Measurements from ENCODE around the gene LENEP.
"Not testable (repeated sequence)": the region's sequence is repeated elsewhere in the genome, so short reads cannot be mapped to it uniquely, and the experiment has no call there.

The LENEP gene

GRCh38 chr1:154992721-154993571 is 440 bp upstream of the LENEP start:
- no peak for DNase-seq
- intact Hi-C loops (cut with DNase I) = no loop called here

- no peak for DNase-seq
- intact Hi-C loops (cut with DNase I) = no loop called here
Measured at GRCh38 chr1:154994269-154994587, 842 bp downstream of the LENEP start.

- DNase-seq = no peak
- intact Hi-C loops (cut with DNase I) = no loop called here
Measured at GRCh38 chr1:154994591-154994990, 1.2 kb downstream of the LENEP start.

GRCh38 chr1:154995301-154995983 is 2.1 kb downstream of the LENEP start:
- peak in 11 of 42 donors; percentile 28 to 76 (median 61) for DNase-seq
- intact Hi-C loops (cut with DNase I) = not testable (repeated sequence)

GRCh38 chr1:154996966-154997701 is 3.7 kb downstream of the LENEP start:
- no peak for DNase-seq
- intact Hi-C loops (cut with DNase I) = no loop called here

GRCh38 chr1:154998201-154998780 is 4.9 kb downstream of the LENEP start:
- DNase-seq = no peak

GRCh38 chr1:154998818-154999570 is 5.6 kb downstream of the LENEP start:
- DNase-seq = peak in 41 of 42 donors; percentile 52 to 89 (median 78)
- intact Hi-C loops (cut with DNase I) = no loop called here

More at GRCh38 chr1:154998201-154998780, 4.9 kb downstream of the LENEP start:
- intact Hi-C loops (cut with DNase I) = no loop called here

GRCh38 chr1:154999571-155000410 is 6.4 kb downstream of the LENEP start:
- peak in 3 of 42 donors; percentile 18 to 31 (median 26) for DNase-seq

GRCh38 chr1:155000411-155000725 is 7.0 kb downstream of the LENEP start:
- intact Hi-C loops (cut with DNase I) = loop anchor here (2.0 to 10.0 kb wide), 3 partner anchors 18 to 64 kb away; partner anchors contain the start of genes EFNA4 and FLAD1
- DNase-seq = peak in 21 of 42 donors; percentile 20 to 72 (median 53)

More at GRCh38 chr1:154999571-155000410, 6.4 kb downstream of the LENEP start:
- intact Hi-C loops (cut with DNase I) = loop anchor here (2.0 to 10.0 kb wide), 3 partner anchors 17 to 65 kb away; partner anchors contain the start of genes EFNA4 and FLAD1

GRCh38 chr1:155000726-155001424 is 7.5 kb downstream of the LENEP start:
- intact Hi-C loops (cut with DNase I) = loop anchor here (2.0 to 10.0 kb wide), 3 partner anchors 18 to 64 kb away; partner anchors contain the start of genes EFNA4 and FLAD1
- peak; percentile 73 to 94 (median 86) for DNase-seq

GRCh38 chr1:155001425-155001674 is 8.0 kb downstream of the LENEP start:
- intact Hi-C loops (cut with DNase I) = loop anchor here (2.0 to 10.0 kb wide), 3 partner anchors 19 to 63 kb away; partner anchors contain the start of genes EFNA4 and FLAD1

GRCh38 chr1:155001675-155002463 is 8.5 kb downstream of the LENEP start:
- DNase-seq = peak; percentile 100
- intact Hi-C loops (cut with DNase I) = loop anchor here (2.0 to 10.0 kb wide), 3 partner anchors 19 to 63 kb away; partner anchors contain the start of genes EFNA4 and FLAD1

More at GRCh38 chr1:155001425-155001674, 8.0 kb downstream of the LENEP start:
- no peak for DNase-seq

- peak in 10 of 42 donors; percentile 16 to 67 (median 42) for DNase-seq
- intact Hi-C loops (cut with DNase I) = loop anchor here (5.0 to 10.0 kb wide), 2 partner anchors 35 to 62 kb away; partner anchors contain the start of gene EFNA4
Measured at GRCh38 chr1:155002464-155003226, 9.3 kb downstream of the LENEP start, which contains the start of gene ZBTB7B. ZBTB7B (plus strand) TSS chr1:155002802; CDS start chr1:155014661, 11,859 bp downstream.

GRCh38 chr1:155003227-155003765 is 9.9 kb downstream of the LENEP start:
- intact Hi-C loops (cut with DNase I) = loop anchor here (5.0 to 10.0 kb wide), 2 partner anchors 36 to 62 kb away; partner anchors contain the start of gene EFNA4
- peak in 18 of 42 donors; percentile 22 to 77 (median 44) for DNase-seq

Data from head of caudate nucleus (tissue), 42 donors.